ENCODE data around the gene DYRK3.

DNA sequence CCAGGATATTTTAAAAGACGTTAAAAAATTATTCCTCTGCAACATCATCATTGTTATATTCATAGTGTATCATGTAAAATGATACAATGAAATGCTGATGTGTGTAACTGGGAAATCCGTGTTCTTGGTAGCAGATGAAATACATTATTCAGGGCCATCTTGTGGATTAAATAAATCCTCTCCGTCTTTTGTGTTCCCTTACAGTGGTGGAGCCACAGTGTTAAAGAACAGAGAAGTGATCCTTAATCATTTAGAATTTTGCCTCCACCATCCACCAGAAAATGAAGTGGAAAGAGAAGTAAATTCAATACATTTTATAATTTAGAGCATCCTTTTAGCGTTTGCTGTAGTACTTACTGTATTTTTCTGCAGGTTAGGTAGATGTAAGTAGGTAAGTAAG lies 1.3 kb downstream of the DYRK3 start:
- TF ChIP-seq ZBTB1 (CRISPR knock-in tag; IDR thresholded peaks at IDR 0.05; ENCODE audit: borderline replicate concordance, low read depth) (no peak), ESRRA (IDR thresholded peaks at IDR 0.05; ENCODE audit: borderline replicate concordance, low read depth) (no peak), NBN (IDR thresholded peaks at IDR 0.05; ENCODE audit: low read depth) (no peak)
